Measurements from ENCODE around the gene FAM25A. TPM values are rescaled to one million over a fixed set of nuclear protein-coding genes. Genes with fewer than 3 reads are reported as not detected.
"Not testable (repeated sequence)": the region's sequence is repeated elsewhere in the genome, so short reads cannot be mapped to it uniquely, and the experiment has no call there.

FAM25A gene
- total RNA-seq, 4 donors from 2014 or later, result not detected

DNA sequence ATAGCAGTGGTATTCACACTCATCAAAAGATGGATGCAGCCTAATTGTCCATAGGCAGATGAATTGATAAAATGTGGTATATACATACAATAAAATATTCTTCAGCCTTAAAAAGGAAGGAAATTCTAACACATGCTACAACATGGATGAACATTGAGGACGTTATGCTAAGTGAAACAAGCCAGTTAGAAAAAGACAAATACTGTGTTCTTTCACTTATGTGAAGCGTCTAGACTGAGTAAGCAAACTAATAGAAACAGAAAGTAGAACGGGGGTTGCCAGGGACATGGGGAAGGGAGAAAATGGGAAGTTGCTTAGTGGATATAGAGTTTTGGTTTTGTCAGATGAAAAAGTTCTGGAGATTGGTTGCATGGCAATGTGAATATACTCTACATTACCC, 6.6 kb upstream of the FAM25A start:
- H3K9me3 ChIP-seq; H3K27me3 ChIP-seq; H3K27ac ChIP-seq; in situ Hi-C loops (cut with MboI; ENCODE audit: low pct_ligation_motif_present in 1 of 4, low pct_unique_long_range_greater_than_20kb in 1 of 4, low sequenced_read_pairs in 3 of 4); H3K36me3 ChIP-seq; intact Hi-C loops (cut with DNase I; ENCODE audit: low total_unique reads); H3K4me1 ChIP-seq; H3K4me3 ChIP-seq; DNase-seq: not testable (repeated sequence)
- WGBS, 2 donors (ENCODE audit: low coverage in 1 of 2), result 30 to 50% methylated on average over 1 to 3 of the region's 3 CpGs

DNA sequence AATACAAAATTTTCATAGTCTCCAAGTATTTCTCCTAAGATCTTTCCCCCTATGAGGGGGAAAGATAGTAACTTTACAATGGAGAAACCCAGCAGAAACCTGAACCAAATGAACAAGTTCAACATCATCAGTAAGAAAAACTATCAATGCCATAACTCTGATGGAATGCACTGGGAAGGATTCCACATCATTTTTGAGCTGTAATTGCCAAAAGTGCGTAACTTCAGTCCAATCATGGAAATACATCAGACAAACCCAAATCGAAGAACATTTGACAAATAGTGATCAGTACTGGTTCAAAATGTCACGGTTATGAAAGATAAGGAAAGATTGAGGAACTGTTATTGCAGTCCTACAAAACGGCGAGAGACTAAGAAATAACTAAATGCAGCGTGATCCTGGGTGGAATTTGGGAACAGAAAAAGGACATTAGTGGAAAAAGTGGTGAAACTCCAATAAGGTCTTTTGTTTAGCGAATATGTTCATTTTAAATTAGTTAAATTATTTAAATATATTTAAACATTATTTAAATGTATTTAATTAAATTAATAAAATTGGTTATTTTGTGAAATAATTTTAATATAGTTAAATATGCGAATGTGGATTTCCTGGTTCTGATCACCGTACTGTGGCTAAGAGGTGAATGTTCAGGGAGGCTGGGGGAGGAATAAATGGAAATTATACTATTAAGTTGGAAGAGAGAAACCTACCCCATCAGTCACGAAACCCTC, 4.9 kb upstream of the FAM25A start:
- in situ Hi-C loops (cut with MboI; ENCODE audit: low pct_ligation_motif_present in 1 of 4, low pct_unique_long_range_greater_than_20kb in 1 of 4, low sequenced_read_pairs in 3 of 4); intact Hi-C loops (cut with DNase I; ENCODE audit: low total_unique reads); H3K9me3 ChIP-seq; DNase-seq; H3K27me3 ChIP-seq; H3K4me1 ChIP-seq; H3K36me3 ChIP-seq; H3K27ac ChIP-seq; H3K4me3 ChIP-seq: not testable (repeated sequence)
- WGBS, 2 donors (ENCODE audit: low coverage in 1 of 2), result 77 to 89% methylated on average over 7 to 10 of the region's 10 CpGs

- H3K27me3 ChIP-seq; H3K4me3 ChIP-seq; DNase-seq; H3K27ac ChIP-seq; in situ Hi-C loops (cut with MboI; ENCODE audit: low pct_ligation_motif_present in 1 of 4, low pct_unique_long_range_greater_than_20kb in 1 of 4, low sequenced_read_pairs in 3 of 4); H3K9me3 ChIP-seq; intact Hi-C loops (cut with DNase I; ENCODE audit: low total_unique reads); H3K36me3 ChIP-seq; H3K4me1 ChIP-seq: not testable (repeated sequence)
- 82 to 83% methylated on average over 2 to 6 of the region's 6 CpGs for WGBS, 2 donors (ENCODE audit: low coverage in 1 of 2)
Measured at GRCh38 chr10:87018127-87018526, 2.0 kb upstream of the FAM25A start.

GRCh38 chr10:87019066-87019465, 1.0 kb upstream of the FAM25A start:
- H3K27me3 ChIP-seq; H3K4me3 ChIP-seq; H3K9me3 ChIP-seq; intact Hi-C loops (cut with DNase I; ENCODE audit: low total_unique reads); DNase-seq; H3K36me3 ChIP-seq; H3K27ac ChIP-seq; H3K4me1 ChIP-seq; in situ Hi-C loops (cut with MboI; ENCODE audit: low pct_ligation_motif_present in 1 of 4, low pct_unique_long_range_greater_than_20kb in 1 of 4, low sequenced_read_pairs in 3 of 4): not testable (repeated sequence)
- WGBS, 2 donors (ENCODE audit: low coverage in 1 of 2), result 85% methylated on average over 5 of the region's 6 CpGs; no CpG with 5 or more reads in 1 of the 2 donors

- H3K27ac ChIP-seq; H3K4me1 ChIP-seq; H3K36me3 ChIP-seq; H3K9me3 ChIP-seq; H3K4me3 ChIP-seq; intact Hi-C loops (cut with DNase I; ENCODE audit: low total_unique reads); DNase-seq; in situ Hi-C loops (cut with MboI; ENCODE audit: low pct_ligation_motif_present in 1 of 4, low pct_unique_long_range_greater_than_20kb in 1 of 4, low sequenced_read_pairs in 3 of 4); H3K27me3 ChIP-seq: not testable (repeated sequence)
- WGBS, 2 donors (ENCODE audit: low coverage in 1 of 2), result 67% methylated on average over 1 of the region's 1 CpG; no CpG with 5 or more reads in 1 of the 2 donors
Measured at GRCh38 chr10:87019504-87019903, 590 bp upstream of the FAM25A start.

GRCh38 chr10:87025285-87025958, 5.3 kb downstream of the FAM25A start:
- H3K9me3 ChIP-seq; in situ Hi-C loops (cut with MboI; ENCODE audit: low pct_ligation_motif_present in 1 of 4, low pct_unique_long_range_greater_than_20kb in 1 of 4, low sequenced_read_pairs in 3 of 4); H3K4me3 ChIP-seq; DNase-seq; intact Hi-C loops (cut with DNase I; ENCODE audit: low total_unique reads); H3K4me1 ChIP-seq; H3K36me3 ChIP-seq; H3K27me3 ChIP-seq; H3K27ac ChIP-seq: not testable (repeated sequence)
- 63 to 75% methylated on average over 3 to 5 of the region's 5 CpGs for WGBS, 2 donors (ENCODE audit: low coverage in 1 of 2)

DNA sequence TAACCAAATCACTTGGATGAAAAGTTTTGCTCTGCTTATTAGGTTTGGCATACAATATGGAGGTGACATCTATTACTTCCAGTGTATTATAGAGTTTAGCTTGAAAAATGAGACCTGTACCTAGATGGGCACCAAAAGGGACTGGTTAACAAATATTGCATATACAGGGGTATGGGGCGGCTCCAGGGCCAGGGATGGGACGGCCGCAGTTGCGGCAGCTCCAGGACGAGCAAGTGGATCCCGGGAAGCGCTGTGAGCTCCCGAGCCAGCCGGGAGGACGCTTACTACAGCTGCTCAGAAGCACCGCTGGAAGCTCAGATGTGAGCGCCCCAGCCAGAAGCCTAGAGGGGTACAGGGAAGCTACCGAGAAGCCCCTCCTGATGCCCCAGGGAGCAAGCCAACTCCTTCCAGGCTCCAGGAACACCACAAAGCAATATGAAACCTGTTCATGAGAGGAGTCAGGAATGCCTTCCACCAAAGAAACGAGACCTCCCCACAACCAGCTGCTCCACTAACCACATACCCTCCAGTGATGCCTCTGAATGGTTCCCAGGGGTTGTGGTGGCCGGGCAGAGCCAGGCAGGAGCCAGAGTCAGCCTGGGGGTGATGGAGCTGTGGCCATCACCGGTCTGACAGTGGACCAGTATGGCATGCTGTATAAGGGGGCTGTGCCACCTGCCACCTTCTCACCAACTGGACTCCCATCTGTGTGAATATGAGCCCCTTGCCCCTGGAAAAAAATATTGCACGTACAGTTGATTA, 6.8 kb downstream of the FAM25A start:
- H3K27me3 ChIP-seq; DNase-seq; H3K9me3 ChIP-seq; intact Hi-C loops (cut with DNase I; ENCODE audit: low total_unique reads); H3K4me3 ChIP-seq; H3K36me3 ChIP-seq; in situ Hi-C loops (cut with MboI; ENCODE audit: low pct_ligation_motif_present in 1 of 4, low pct_unique_long_range_greater_than_20kb in 1 of 4, low sequenced_read_pairs in 3 of 4); H3K4me1 ChIP-seq; H3K27ac ChIP-seq: not testable (repeated sequence)
- 91 to 100% methylated on average over 2 to 15 of the region's 17 CpGs for WGBS, 2 donors (ENCODE audit: low coverage in 1 of 2)

GRCh38 chr10:87030419-87030818, 10.3 kb downstream of the FAM25A start:
- H3K27ac ChIP-seq; in situ Hi-C loops (cut with MboI; ENCODE audit: low pct_ligation_motif_present in 1 of 4, low pct_unique_long_range_greater_than_20kb in 1 of 4, low sequenced_read_pairs in 3 of 4); H3K9me3 ChIP-seq; H3K36me3 ChIP-seq; DNase-seq; intact Hi-C loops (cut with DNase I; ENCODE audit: low total_unique reads); H3K27me3 ChIP-seq; H3K4me1 ChIP-seq; H3K4me3 ChIP-seq: not testable (repeated sequence)
- 91% methylated on average over 1 of the region's 1 CpG; no CpG with 5 or more reads in 1 of the 2 donors for WGBS, 2 donors (ENCODE audit: low coverage in 1 of 2)

All from transverse colon (tissue), 4 donors.